SK-N-SH (cell line): ENCODE measurements around the gene IST1. TPM values are rescaled to one million over a fixed set of nuclear protein-coding genes. Genes with fewer than 3 reads are reported as not detected.

ENCODE experiments used
- CTCF ChIA-PET: fragments of 300-600, 350-600 bp; formaldehyde crosslinking; extraction: SDS; loops from one replicate; lab custom pipeline; 2021; lab: Yijun Ruan, JAX
- POLR2A ChIA-PET: fragments of 350-600 bp; sonication (Branson Sonifier 250); formaldehyde crosslinking; extraction: SDS; loops from one replicate; lab custom pipeline; 2020; ENCODE audit warnings: antibody characterized with exemption, inconsistent platforms; lab: Yijun Ruan, JAX
- DNase-seq: peaks from one replicate; pipeline ENCODE4 v3.0.0; 2012
- H2AFZ ChIP-seq: fragments of 200-600 bp; sonication (generic); 2 replicates; pipeline ENCODE4 v1.8.1; 2016; ENCODE audit warnings: antibody characterized with exemption, mild to moderate bottlenecking, low read depth
- H3F3A ChIP-seq: fragments of 200-600 bp; sonication (generic); replicated peaks from 2 replicates; pipeline ENCODE3; 2016; ENCODE audit warnings: antibody characterized with exemption, mild to moderate bottlenecking; ENCODE audit not compliant: insufficient read depth
- H3K27ac ChIP-seq, 2 experiments: fragments of 200-500 bp in 1 of 2; fragments of 200-600 bp in 1 of 2; sonication (Bioruptor generic) in 1 of 2; sonication (generic), shearing (Covaris generic) in 1 of 2; 2 replicates each; pipeline versions ENCODE4 v1.5.1 to v1.6.1; 2014 to 2016; ENCODE audit warnings: low read depth in 2 of 2, inconsistent platforms in 1 of 2, low read length in 1 of 2, mild to moderate bottlenecking in 1 of 2, mixed read lengths in 1 of 2
- H3K27me3 ChIP-seq: fragments of 200-600 bp; sonication (generic), shearing (Covaris generic); 2 replicates; pipeline ENCODE4 v1.6.1; 2016; ENCODE audit warnings: mixed run types; ENCODE audit not compliant: insufficient read depth
- H3K36me3 ChIP-seq, 2 experiments: fragments of 200-500 bp in 1 of 2; fragments of 200-600 bp in 1 of 2; sonication (Bioruptor generic) in 1 of 2; sonication (generic) in 1 of 2; replicated peaks in 1 of 2; 2 replicates each; pipeline versions ENCODE3 to v1.5.1; 2014 to 2016; ENCODE audit warnings: low read length in 1 of 2, mild to moderate bottlenecking in 1 of 2; ENCODE audit not compliant: insufficient read depth in 2 of 2, control insufficient read depth in 1 of 2
- H3K4me1 ChIP-seq, 2 experiments: fragments of 200-500 bp in 1 of 2; fragments of 200-600 bp in 1 of 2; sonication (Bioruptor generic) in 1 of 2; sonication (generic), shearing (Covaris generic) in 1 of 2; 2 replicates each; pipeline versions ENCODE4 v1.5.1 to v1.6.1; 2014 to 2016; ENCODE audit warnings: low read depth in 1 of 2, low read length in 1 of 2, mixed run types in 1 of 2; ENCODE audit not compliant: insufficient read depth in 2 of 2, control insufficient read depth in 1 of 2
- H3K4me2 ChIP-seq: fragments of 200-600 bp; sonication (generic), shearing (Covaris generic); 2 replicates; pipeline ENCODE4 v1.6.1; 2017; ENCODE audit warnings: mixed run types
- H3K4me3 ChIP-seq, 2 experiments: fragments of 200-500 bp in 1 of 2; fragments of 200-600 bp in 1 of 2; sonication (Bioruptor generic) in 1 of 2; sonication (generic), shearing (Covaris generic) in 1 of 2; 2 replicates each; pipeline versions ENCODE4 v1.5.1 to v1.8.1; 2014 to 2016; ENCODE audit warnings: low read depth in 2 of 2, inconsistent platforms in 1 of 2, low read length in 1 of 2, mild to moderate bottlenecking in 1 of 2, mixed read lengths in 1 of 2, moderate library complexity in 1 of 2
- H3K79me2 ChIP-seq: fragments of 200-600 bp; sonication (generic); 2 replicates; pipeline ENCODE4 v1.8.1; 2017; ENCODE audit warnings: mild to moderate bottlenecking; ENCODE audit not compliant: insufficient read depth
- H3K9ac ChIP-seq: fragments of 200-600 bp; sonication (generic); 2 replicates; pipeline ENCODE4 v1.6.1; 2017; ENCODE audit warnings: mixed run types
- H3K9me2 ChIP-seq: fragments of 200-600 bp; sonication (generic); 2 replicates; pipeline ENCODE4 v1.6.1; 2017; ENCODE audit warnings: mixed run types
- H3K9me3 ChIP-seq: fragments of 200-600 bp; sonication (generic); 2 replicates; pipeline ENCODE4 v1.6.1; 2017; ENCODE audit warnings: mixed run types, mild to moderate bottlenecking, moderate library complexity
- H4K20me1 ChIP-seq: fragments of 200-600 bp; sonication (generic); 2 replicates; pipeline ENCODE4 v1.6.1; 2017; ENCODE audit warnings: mild to moderate bottlenecking, mixed run types; ENCODE audit not compliant: insufficient read depth
- CHD2 ChIP-seq: fragments of 150-350 bp; IDR thresholded peaks from 2 replicates; pipeline ENCODE4 v1.6.1; 2018; ENCODE audit warnings: low read length; ENCODE audit not compliant: partially characterized antibody
- ELF1 ChIP-seq: IDR thresholded peaks from 2 replicates; pipeline ENCODE4 v1.4.0; 2012
- EP300 ChIP-seq, 2 experiments: IDR thresholded peaks; 2 replicates each; pipeline versions ENCODE4 v1.4.0 to v1.6.1; 2012; ENCODE audit warnings: borderline replicate concordance in 1 of 2, low read depth in 1 of 2, low read length in 1 of 2
- EZH2phosphoT487 ChIP-seq: fragments of 200-600 bp; sonication (generic); IDR thresholded peaks from 2 replicates; pipeline ENCODE4 v1.6.1; 2017; ENCODE audit warnings: low read depth, mixed run types, mild to moderate bottlenecking, antibody characterized with exemption, moderate library complexity, borderline replicate concordance
- FOXM1 ChIP-seq: IDR thresholded peaks from 2 replicates; pipeline ENCODE4 v1.4.0; 2012; ENCODE audit warnings: low read depth, mild to moderate bottlenecking
- GABPA ChIP-seq: IDR thresholded peaks from 2 replicates; pipeline ENCODE4 v1.4.0; 2012; ENCODE audit warnings: low read depth, mild to moderate bottlenecking
- GATA2 ChIP-seq: sonication (generic); formaldehyde crosslinking; IDR thresholded peaks from 2 replicates; pipeline ENCODE4 v1.5.0; 2020; ENCODE audit warnings: mild to moderate bottlenecking, missing genetic modification reagents
- IRF3 ChIP-seq: fragments of 150-350 bp; IDR thresholded peaks from 2 replicates; pipeline ENCODE4 v1.6.1; 2016; ENCODE audit warnings: mild to moderate bottlenecking, low read depth, low read length
- JUND ChIP-seq: IDR thresholded peaks from 2 replicates; pipeline ENCODE4 v1.4.0; 2012
- MAX ChIP-seq: IDR thresholded peaks from 2 replicates; pipeline ENCODE4 v1.4.0; 2012; ENCODE audit warnings: low read depth
- MXI1 ChIP-seq: IDR thresholded peaks from 2 replicates; pipeline ENCODE4 v1.6.1; 2012; ENCODE audit warnings: mild to moderate bottlenecking, low read depth, low read length, improper control_type of control experiment
- NFIC ChIP-seq: IDR thresholded peaks from 2 replicates; pipeline ENCODE4 v1.4.0; 2012; ENCODE audit warnings: borderline replicate concordance
- NRF1 ChIP-seq: IDR thresholded peaks from 2 replicates; pipeline ENCODE4 v1.6.1; 2012; ENCODE audit warnings: low read depth, mild to moderate bottlenecking, low read length
- POLR2AphosphoS5 ChIP-seq: IDR thresholded peaks from 2 replicates; pipeline ENCODE4 v1.6.1; 2012; ENCODE audit warnings: low read depth, low read length
- RAD21 ChIP-seq: IDR thresholded peaks from 2 replicates; pipeline ENCODE4 v1.6.1; 2012; ENCODE audit warnings: mild to moderate bottlenecking, low read length
- RCOR1 ChIP-seq: fragments of 150-350 bp; IDR thresholded peaks from 2 replicates; pipeline ENCODE4 v1.6.1; 2017; ENCODE audit warnings: antibody characterized with exemption, low read length
- REST ChIP-seq: IDR thresholded peaks from 2 replicates; pipeline ENCODE4 v1.6.1; 2012; ENCODE audit warnings: mild to moderate bottlenecking, low read depth, low read length, moderate library complexity
- RXRA ChIP-seq: IDR thresholded peaks from 2 replicates; pipeline ENCODE4 v1.4.0; 2012; ENCODE audit warnings: low read depth, mild to moderate bottlenecking, borderline replicate concordance
- SMC3 ChIP-seq: IDR thresholded peaks from 2 replicates; pipeline ENCODE4 v1.6.1; 2012; ENCODE audit warnings: low read depth, low read length, improper control_type of control experiment
- TAF1 ChIP-seq: IDR thresholded peaks from 2 replicates; pipeline ENCODE4 v1.6.1; 2012; ENCODE audit warnings: low read depth, mild to moderate bottlenecking, low read length, moderate library complexity, borderline replicate concordance
- TCF12 ChIP-seq: IDR thresholded peaks from 2 replicates; pipeline ENCODE4 v1.4.0; 2012
- TEAD4 ChIP-seq: IDR thresholded peaks from 2 replicates; pipeline ENCODE4 v1.4.0; 2012; ENCODE audit warnings: mild to moderate bottlenecking, borderline replicate concordance; ENCODE audit not compliant: insufficient read depth
- YY1 ChIP-seq: IDR thresholded peaks from 2 replicates; pipeline ENCODE4 v1.4.0; 2012; ENCODE audit warnings: low read depth, mild to moderate bottlenecking
- WGBS: methylation state at CpG from one replicate; pipeline ENCODE4 v1.1.6; 2017; ENCODE audit warnings: low lambda C conversion rate; 5-methylcytosine and 5-hydroxymethylcytosine counted together
- polyA plus RNA-seq, 3 experiments: library from polyadenylated mRNA; depleted of rRNA; stranded (reverse); fragments of >200 nt; gene quantifications; 2 replicates each; pipeline ENCODE4 v1.2.3, GENCODE V29; 2012
- TF ChIP-seq, protein P1 (sequence below): IDR thresholded peaks from 2 replicates; pipeline ENCODE4; 2012
- TF ChIP-seq, protein P2 (sequence below): IDR thresholded peaks from 2 replicates; pipeline ENCODE4 v1.4.0; 2012; ENCODE audit warnings: low read depth, borderline replicate concordance
- TF ChIP-seq, protein P3 (sequence below): fragments of 200-600 bp; sonication (generic); IDR thresholded peaks from 2 replicates; pipeline ENCODE4 v1.6.1; 2017; ENCODE audit warnings: antibody characterized with exemption, mild to moderate bottlenecking, moderate library complexity

IST1 gene
- polyA plus RNA-seq, 1 of the 3 experiments (the other 2 are of a cell fraction): 133 TPM

DNA sequence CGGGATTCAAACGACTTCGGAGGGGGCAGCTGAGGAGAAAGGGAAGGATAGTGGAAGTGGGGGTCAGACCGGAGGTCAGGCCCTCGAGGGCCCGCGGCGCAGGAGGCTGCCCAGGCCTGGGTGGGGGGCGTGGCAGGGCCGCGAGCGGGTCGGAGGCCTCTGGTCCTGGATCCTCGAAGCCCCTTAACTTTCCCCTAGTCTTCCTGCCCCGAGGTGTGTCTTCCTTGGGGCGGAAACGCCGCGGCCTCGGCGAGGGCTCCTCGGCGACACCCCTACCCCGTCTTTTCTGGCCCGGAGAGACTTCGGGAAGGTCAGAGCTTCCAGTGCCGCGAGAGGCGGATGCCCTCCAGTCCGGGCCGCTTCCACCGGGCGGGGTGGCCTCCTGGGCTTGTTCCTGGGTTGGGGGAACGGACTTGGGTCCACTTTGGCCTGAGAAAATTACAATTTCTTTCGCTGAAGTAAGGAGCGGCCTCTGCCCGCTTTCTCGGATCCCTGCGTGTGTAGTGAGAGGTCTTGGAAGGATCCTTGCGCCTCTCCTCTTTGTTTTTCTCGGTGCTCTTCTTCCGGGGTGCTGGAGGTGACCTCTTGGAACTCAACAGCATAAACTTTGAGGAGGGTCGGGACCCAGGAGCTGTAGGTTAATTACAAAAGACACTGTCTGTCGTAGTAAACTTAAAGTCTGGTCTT, 491 bp downstream of the IST1 start:
- peaks cover 55% of the 10 kb centered on the region for H3K79me2 ChIP-seq
- ChIA-PET POLR2A (interaction anchor here (1.7 kb wide), 1 partner anchor 12 kb away, joined by 13 read pairs; the partner anchor contains the start of gene ZNF821), CTCF (interaction anchor here (0.6 to 8.1 kb wide), 4 partner anchors 13 to 87 kb away, joined by 3 to 59 read pairs (median 4); partner anchors contain the start of gene ZNF821)
- 0% methylated on average over 17 of the region's 44 CpGs for WGBS
- no peaks in the 10 kb centered on the region for H3K9me3 ChIP-seq
- H3F3A ChIP-seq: peaks cover 17% of the 10 kb centered on the region
- no peak for DNase-seq
- H3K27ac ChIP-seq: peak overlapping the region; percentile 90 to 94
- peak overlapping the region; percentile 69 to 94 for H3K4me3 ChIP-seq
- peak overlapping the region; percentile 98 for H3K9ac ChIP-seq
- H3K36me3 ChIP-seq: peaks cover 0 to 19% of the 10 kb centered on the region in 2 experiments
- H3K4me2 ChIP-seq: peak overlapping the region; percentile 90
- H4K20me1 ChIP-seq: peaks cover 47% of the 10 kb centered on the region
- H3K27me3 ChIP-seq: no peaks in the 10 kb centered on the region
- H3K9me2 ChIP-seq: no peaks in the 10 kb centered on the region
- peak overlapping the region; percentile 69; the same call in 1 of the 2 replicates for H2AFZ ChIP-seq
- peaks cover 5 to 6% of the 10 kb centered on the region in 2 experiments; a peak in 1 of 4 replicates for H3K4me1 ChIP-seq
- TF ChIP-seq YY1 (peak; percentile 60), SMC3 (no peak), EZH2phosphoT487 (no peak), CHD2 (no peak), RXRA (no peak), ELF1 (no peak), GABPA (peak; percentile 39; the same call in 1 of the 2 replicates), MXI1 (no peak), JUND (no peak), RCOR1 (no peak), NRF1 (no peak), REST (no peak), EP300 (IDR thresholded peaks at IDR 0.05; ENCODE audit: borderline replicate concordance in 1 of 2, low read depth in 1 of 2, low read length in 1 of 2) (0 out of 4 replicates have a peak, but pooled peaks of 1 of the 2 experiments have one; percentile 14), TEAD4 (no peak), RAD21 (no peak), GATA2 (CRISPR knock-in tag) (no peak), POLR2AphosphoS5 (no peak), MAX (no peak; the same call in 1 of the 2 replicates), TCF12 (no peak), IRF3 (no peak), TAF1 (no peak), FOXM1 (0 out of 2 replicates have a peak, but pooled peaks have one; percentile 58), NFIC (no peak)
- TF ChIP-seq, protein P1, sequence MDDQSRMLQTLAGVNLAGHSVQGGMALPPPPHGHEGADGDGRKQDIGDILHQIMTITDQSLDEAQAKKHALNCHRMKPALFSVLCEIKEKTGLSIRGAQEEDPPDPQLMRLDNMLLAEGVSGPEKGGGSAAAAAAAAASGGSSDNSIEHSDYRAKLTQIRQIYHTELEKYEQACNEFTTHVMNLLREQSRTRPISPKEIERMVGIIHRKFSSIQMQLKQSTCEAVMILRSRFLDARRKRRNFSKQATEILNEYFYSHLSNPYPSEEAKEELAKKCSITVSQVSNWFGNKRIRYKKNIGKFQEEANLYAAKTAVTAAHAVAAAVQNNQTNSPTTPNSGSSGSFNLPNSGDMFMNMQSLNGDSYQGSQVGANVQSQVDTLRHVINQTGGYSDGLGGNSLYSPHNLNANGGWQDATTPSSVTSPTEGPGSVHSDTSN: no peak
- TF ChIP-seq, protein P2, sequence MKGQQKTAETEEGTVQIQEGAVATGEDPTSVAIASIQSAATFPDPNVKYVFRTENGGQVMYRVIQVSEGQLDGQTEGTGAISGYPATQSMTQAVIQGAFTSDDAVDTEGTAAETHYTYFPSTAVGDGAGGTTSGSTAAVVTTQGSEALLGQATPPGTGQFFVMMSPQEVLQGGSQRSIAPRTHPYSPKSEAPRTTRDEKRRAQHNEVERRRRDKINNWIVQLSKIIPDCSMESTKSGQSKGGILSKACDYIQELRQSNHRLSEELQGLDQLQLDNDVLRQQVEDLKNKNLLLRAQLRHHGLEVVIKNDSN: no peak
- TF ChIP-seq, protein P3, sequence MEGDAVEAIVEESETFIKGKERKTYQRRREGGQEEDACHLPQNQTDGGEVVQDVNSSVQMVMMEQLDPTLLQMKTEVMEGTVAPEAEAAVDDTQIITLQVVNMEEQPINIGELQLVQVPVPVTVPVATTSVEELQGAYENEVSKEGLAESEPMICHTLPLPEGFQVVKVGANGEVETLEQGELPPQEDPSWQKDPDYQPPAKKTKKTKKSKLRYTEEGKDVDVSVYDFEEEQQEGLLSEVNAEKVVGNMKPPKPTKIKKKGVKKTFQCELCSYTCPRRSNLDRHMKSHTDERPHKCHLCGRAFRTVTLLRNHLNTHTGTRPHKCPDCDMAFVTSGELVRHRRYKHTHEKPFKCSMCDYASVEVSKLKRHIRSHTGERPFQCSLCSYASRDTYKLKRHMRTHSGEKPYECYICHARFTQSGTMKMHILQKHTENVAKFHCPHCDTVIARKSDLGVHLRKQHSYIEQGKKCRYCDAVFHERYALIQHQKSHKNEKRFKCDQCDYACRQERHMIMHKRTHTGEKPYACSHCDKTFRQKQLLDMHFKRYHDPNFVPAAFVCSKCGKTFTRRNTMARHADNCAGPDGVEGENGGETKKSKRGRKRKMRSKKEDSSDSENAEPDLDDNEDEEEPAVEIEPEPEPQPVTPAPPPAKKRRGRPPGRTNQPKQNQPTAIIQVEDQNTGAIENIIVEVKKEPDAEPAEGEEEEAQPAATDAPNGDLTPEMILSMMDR: no peak
